HG02678 (cell line): ENCODE results near the gene ARHGEF10L.

Experiments
- ATAC-seq: cut with Tn5 transposase; IDR thresholded peaks from one replicate; pipeline ENCODE4 v1.9.1; 2021; ENCODE audit warnings: mild to moderate bottlenecking, moderate library complexity; ENCODE audit not compliant: unreplicated experiment

The ARHGEF10L gene

DNA sequence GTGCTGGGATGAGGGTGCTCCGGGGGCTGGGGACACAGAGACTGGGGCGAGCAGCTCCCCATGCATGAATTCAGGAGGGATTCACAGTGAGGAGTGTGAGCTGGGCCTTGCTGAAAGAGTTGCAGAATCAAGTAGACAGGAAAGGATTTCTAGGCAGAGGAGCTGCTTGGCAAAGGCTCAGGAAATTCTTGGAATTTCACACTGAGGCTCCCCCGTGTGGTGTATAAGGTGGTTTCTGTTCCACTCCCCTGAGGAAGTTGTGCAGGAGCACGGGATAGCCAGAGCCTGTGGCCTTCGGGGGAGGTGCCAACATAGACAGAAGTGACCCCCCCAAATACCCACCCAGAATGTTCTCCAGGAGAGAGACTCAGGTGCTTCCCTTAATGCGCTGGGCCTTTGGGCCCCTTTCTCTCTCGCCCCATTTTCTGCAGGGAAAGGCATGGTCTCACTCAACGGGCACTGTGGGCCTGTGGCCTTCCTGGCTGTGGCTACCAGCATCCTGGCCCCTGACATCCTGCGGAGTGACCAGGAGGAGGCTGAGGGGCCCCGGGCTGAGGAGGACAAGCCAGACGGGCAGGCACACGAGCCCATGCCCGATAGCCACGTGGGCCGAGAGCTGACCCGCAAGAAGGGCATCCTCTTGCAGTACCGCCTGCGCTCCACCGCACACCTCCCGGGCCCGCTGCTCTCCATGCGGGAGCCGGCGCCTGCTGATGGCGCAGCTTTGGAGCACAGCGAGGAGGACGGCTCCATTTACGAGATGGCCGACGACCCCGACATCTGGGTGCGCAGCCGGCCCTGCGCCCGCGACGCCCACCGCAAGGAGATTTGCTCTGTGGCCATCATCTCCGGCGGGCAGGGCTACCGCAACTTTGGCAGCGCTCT lies 157.2 kb downstream of the ARHGEF10L start:
- ATAC-seq = no peak

DNA sequence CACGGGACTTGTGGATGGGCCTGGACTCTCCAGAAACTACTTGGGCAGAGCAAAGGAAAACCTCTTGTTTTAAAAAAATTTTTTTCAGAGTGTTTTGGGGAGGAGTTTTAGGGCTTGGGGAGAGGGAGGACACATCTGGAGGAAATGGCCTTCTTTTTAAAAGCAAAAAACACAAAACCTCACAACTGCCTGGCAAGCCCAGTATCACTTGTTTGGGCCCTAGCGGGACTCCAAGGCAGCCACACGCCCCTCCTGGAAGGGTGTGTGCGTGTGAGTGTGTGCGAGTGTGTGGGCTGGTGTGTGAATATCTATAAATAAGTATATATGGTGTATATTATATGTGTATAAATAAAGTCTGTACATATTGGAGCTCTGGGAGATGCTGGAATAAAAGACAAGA lies 158.0 kb downstream of the ARHGEF10L start:
- no peak for ATAC-seq

DNA sequence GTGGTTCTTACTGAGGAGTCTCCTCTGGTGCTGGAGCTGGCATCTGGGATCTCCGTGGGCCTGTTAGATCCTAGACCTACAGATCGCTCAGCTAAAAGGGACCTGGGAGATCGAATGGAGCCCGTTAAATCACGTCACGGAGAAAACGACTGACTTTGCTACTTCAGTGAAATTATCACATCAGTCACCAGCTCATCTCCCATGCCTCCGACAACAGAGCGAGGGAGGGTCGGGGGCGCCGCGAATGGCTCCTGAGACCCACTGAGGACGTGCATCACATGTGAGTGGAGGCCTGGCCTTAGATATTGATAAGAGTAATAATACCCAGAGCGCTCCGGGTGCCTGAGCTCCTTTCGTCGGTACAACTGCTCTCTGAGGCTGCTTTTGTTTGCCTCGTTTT lies 160.1 kb downstream of the ARHGEF10L start:
- ATAC-seq = no peak

DNA sequence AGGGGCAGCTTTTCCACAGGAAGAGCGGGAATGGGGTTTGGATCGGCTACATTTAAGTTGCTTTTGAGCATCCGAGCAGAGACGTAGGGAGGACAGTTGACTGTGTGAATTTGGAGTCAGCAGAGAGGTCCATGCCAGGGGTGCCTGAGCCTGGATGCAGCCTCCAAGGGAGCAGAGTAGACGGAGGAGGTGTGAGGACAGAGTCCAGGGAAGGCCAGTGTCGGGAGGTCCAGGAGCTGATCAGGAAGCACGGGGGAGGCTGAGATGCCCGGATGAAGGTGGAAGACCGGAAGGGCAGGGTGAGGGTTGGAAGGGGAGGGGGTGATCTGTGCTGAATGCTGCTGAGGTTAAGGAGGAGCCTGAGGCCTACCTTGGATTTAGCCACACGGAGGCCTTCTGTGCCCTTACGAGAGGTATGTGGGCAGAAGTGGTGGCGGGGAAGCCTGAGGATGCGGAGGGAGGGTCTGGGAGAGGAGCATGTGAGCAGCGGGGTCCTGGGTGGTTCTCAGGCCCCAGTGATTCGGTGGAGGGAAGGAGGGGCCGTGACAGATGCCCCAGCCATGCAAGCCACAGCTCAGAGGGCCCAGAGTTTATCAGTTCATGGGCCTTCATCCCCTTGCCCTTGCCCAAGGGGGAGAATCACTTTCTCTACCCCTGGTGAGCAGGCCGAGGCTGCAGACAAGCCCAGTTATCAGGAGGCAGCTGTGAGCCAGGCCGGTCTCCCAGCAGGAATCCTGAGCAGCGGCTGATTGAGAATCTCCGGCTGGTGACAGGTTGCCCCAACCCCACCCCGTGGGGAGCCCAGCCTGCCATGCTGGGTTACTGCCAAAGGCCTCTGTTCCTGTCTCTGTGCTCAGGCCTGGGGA lies 161.7 kb downstream of the ARHGEF10L start:
- no peak for ATAC-seq

DNA sequence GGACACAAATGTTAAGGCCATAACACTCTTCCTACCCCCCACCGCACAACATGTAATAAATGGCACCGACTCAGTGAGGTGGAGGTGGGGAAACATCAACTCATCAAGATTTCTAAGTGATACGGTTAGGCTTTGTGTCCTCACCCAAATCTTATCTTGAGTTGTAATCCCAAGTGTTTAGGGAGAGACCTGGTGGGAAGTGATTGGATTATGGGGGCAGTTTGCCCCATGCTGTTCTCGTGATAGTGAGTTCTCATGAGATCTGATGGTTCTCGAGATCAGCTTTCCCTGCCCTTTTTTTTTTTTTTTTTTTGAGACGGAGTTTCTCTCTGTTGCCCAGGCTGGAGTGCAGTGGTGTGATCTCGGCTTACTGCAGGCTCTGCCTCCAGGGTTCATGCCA lies 164.7 kb downstream of the ARHGEF10L start:
- ATAC-seq = no peak

DNA sequence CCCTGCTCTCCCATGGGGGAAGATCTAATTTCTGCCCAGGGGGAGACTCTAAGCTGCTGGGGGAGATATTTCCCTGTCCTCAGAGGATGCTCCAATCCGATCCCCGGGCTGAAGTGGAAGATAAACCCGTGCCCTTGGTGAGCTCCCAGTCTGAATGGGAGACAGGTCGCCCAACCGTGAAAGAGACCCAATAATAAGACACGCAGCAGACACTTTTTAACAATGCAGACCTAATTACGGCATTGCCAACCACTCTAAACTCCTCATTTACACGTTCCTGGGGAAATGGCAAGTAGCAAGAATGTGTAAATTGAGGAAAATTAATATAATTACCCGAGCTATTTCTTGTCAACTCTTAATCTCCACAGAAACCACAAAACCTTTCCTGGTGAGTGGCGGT lies 166.9 kb downstream of the ARHGEF10L start:
- no peak for ATAC-seq

DNA sequence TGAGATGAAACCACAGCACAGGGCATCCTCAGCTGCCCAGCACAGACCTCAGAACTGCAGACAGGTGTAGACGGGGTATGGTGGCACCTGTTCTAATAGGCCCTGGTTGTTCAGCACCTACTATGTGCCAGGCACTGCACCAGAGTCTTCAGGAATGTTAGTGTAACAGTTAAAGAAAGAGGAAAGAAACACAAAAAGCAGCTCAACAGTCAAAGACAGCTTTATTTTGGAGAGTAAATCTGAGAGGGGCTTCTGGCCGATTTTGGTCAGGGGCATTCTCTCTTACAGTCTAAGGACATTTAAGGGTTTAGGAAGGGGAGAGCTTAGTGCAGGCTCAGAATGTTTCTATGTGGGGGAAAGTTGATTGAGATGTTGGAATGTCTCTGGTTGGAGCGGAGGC lies 170.5 kb downstream of the ARHGEF10L start:
- no peak for ATAC-seq

DNA sequence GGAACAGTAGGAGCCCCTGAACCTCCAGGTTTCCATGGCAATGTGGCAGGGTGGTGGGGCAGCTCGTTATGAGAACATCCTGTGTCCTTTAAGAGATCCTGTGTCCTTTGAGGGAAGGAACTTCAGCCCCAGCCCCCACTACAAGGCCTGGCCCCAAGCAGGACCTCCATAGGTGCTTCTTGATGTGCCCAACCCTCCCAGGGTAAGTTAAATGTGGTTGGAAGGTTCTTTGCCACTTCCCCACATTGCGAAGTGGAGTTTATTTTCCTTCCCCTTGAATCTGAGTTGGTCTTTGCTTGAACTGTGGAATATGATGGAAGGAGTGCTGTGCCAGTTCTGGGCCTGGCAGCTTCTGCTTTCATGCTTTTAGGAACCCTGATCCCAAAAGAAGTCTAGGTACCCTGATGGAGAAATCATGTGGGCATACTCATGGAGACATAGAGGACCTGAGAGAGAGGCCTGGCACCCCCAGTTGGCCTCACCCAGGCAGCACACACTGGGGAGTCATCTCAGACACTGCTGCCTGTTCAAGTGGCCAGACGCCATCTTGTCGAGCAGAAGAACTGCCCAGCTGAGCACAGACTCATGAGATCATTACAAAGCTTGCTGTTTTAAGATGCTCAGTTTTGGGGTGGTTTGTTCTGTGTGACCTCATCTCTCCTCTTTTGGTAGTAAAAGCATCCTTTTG lies 171.5 kb downstream of the ARHGEF10L start:
- ATAC-seq = no peak

DNA sequence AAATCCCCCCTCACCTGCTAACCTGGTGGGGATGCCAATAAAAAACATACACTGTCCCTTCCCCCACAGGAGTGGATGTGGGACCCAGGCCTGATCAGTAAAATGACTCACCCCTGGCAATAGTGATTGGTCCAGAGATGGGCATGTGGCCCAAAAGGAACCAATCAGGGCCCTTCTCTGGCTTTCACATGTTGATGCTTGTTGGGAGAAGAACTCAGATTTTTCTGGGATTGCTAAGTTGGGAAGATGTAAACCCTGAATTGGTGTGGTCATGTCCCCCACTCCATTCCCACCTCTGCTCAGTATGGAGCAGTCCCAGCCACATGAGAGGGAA lies 172.0 kb downstream of the ARHGEF10L start:
- ATAC-seq = no peak

DNA sequence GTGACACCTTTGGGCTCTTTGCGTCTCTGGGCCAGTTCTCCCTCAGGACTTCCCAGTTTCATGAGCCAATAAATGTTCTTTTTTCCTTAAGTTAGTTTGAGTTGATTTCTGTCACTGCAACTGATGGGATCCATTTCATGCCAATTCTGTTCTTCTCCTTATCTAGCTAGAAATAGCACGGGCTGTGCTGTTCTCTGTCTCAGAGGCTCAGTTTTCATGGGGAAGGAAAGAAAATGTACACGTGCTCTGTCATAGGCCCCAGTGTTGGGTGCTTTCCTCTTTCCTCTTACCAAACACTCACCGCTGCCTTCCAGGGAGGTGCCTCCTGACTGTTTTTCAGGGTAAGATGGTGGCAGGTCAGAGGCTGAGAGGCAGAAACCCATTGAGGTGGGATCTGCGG lies 172.4 kb downstream of the ARHGEF10L start:
- ATAC-seq = no peak

DNA sequence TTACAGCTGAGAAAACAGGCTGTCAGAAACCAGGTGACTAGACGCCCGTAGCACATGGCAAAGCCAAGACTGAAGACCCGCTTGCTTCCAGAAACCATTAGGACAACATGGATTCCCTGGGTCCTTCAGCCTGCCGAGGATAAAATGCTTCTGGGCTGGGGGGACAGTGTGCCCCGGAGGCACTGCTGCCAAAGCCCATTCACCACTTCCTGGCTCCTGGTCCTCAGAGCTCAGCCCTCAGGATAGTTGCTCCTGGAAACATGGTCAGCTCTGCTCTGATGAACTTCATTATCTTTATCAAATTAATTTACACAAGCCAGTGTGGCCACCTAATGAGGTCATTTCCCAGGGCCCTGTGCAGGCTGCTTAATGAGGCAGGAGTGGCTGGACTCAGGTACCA lies 174.5 kb downstream of the ARHGEF10L start:
- no peak for ATAC-seq

DNA sequence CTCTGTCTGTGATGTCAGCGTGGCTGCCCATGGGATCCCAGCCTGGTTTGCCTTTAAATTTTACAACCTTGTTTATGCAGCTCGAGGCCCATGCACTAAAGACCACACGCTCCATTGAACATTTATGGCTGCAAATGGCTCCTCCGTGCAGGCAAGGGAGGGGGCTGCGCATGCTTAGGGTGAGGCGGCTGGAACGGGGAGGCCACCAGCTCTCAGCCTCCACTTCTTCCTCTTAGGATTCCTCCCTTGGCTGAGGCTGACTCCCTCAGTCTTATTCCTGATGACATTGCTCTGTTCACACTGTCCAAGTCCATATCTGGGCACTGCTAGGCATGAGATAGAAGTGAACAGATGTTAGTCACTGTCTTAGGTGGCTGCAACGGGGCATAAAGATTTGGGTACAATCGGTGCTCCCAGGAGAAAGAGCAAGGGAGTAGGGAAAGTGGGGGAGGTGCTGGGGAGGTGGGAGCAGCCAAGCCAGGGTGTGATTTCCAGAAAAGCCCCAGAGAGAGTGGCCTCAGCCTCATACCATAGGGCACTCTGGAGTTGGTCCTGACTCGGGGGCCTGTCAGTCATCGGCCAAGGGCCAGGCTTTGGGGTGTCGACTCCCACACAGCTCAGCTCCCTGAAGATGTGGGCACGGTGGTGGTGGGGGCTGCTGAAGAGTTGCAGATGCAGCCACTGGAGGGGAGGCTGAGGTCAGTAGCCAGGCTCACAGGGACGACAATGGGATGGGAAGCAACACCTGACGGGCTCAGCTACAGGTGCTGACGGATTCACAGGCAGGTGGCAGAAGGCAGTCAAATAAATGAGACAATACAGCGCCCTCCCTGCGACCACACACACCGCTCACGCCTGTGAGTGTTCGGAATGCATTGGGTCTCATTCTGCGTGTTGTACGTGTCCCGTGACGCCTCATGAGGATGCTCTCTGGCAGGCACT lies 178.4 kb downstream of the ARHGEF10L start:
- no peak for ATAC-seq

DNA sequence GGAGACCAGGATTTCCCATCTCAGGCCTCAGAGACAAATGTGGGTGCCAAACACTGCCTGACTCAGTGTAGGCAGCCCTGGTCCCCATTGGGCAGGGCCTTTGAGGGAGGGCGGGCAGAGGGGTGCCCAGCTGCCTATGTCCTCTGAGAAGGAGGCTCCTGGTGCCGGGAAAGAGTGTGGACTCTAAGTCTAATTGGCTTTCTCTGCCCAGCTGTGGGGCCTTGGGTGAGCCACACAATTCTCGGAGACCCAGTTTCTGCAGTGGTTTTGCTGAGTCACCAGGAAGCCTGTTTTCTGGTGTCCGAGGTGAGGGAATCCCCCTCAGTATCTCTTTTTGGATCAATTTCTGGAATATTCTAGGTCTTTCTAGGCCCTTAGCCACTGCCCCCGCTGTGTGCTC lies 180.4 kb downstream of the ARHGEF10L start:
- ATAC-seq = no peak

DNA sequence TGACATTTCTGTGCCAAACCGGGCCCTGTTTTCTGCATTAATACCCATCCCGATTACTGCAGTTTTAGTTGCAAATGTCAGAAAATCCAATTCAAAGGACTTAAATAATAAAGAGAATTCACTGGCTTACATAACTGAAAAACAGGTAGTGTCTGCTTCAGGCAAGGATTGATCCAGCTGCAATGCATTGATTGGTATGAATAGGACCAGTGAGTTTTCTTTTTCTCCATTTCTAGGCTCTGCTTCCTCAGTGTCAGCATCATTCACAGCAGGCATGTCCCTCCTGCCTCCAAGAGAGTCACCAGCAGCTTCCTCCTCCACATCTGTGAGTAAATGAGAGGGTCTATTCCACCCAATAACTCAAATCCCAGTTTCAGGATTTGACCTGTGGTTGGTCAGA lies 181.9 kb downstream of the ARHGEF10L start:
- ATAC-seq = no peak

DNA sequence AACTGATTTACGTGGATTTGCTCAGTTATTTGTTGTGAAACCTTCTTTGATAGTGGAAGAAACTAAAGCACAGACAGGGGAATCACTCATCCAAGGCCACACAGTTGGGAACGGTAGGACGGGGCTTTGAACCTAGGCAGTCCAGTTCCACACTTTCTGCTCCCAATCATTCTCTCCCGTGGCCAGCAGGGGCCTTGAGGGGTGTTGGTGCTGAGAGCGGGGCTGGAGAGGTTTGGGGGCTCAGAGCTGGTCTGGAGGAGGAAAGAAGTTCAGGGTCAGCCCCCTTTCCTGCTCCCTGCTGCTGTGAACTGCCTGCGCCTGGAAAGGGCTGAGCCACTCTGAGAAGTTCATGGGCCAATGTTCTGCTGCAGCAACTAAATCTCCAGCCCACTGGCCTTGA lies 184.2 kb downstream of the ARHGEF10L start:
- no peak for ATAC-seq

DNA sequence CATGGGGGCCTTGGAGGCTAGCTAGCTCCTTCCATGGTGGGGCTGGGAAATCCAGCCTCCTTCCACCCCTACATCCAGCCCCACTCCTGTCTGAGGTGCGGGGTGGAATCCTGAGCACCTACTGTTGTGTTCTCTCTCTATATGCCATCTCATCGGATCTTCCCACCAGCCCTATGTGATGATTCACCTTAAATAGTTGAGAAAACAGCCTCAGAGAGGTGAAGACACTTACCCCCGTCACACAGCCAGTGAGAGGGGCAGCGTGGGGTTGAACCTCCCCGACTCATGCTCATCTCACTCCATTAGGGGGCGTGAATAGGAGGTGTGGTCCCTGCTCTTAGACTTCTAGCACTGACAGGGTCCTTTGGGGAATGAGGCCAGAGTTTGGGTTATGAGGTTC lies 184.7 kb downstream of the ARHGEF10L start:
- no peak for ATAC-seq

DNA sequence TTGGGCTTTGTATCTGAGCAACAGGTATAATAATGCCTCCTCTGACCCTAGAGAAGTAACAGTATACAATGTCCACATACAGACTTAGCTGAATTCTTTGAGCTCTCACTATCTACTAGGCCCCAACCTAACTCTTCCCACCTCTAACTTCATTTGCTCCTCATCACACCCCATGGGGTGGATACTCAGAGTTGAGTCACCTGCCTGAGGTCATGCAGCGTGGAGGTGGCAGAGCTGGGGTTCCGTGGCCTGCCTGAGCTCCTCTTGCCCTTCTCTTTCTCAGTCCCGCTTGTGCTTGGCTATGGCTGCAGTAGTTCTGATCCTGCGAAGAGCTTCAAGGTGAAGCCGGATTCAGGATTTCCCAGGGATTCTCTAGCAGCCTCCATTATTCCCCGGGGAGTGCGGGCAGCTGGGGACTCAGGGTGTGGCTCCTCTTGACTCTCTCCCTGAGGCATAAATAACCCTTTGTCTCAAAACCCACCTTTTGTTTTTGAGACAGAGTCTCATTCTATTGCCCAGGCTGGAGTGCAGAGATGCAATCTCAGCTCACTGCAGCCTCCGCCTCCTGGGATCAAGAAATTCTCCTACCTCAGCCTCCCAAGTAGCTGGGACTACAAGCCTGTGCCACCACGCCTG lies 185.7 kb downstream of the ARHGEF10L start:
- no peak for ATAC-seq

DNA sequence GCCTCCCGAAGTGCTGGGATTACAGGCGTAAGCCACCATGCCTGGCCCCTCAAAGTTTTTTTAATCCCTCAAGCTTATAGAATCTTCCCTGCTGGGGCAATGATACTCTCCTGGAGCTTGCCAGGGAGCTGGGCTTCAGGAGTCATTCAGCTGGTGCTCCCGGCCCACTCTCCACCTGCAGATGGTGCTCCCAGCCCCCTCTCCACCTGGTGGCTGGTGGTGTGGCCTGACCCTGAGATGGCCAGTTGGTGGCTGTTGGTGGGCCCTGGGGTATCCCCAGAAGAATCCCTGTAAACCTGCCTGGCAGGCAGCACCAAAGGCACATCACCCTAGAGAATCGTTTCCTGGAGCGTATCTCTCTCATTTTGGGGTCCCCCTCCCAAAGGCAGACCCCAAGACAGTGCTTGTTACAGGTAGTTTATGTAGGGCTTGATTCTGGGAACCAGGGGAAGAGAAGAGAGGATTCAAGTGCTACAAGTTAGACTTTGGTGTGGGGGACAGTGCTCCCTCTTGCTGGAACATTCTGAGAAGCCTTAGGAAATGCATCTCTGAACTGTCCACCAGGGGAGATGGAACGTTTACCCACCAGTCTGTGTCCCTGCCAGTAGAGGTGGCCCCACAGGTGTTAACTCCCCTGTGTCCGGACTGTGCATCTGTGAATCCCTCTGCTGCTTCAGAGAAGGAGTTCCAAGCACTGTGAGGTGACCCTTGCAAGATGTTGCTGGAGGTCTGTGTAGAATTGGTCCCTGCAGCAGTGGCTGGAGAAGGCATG lies 186.5 kb downstream of the ARHGEF10L start:
- no peak for ATAC-seq

DNA sequence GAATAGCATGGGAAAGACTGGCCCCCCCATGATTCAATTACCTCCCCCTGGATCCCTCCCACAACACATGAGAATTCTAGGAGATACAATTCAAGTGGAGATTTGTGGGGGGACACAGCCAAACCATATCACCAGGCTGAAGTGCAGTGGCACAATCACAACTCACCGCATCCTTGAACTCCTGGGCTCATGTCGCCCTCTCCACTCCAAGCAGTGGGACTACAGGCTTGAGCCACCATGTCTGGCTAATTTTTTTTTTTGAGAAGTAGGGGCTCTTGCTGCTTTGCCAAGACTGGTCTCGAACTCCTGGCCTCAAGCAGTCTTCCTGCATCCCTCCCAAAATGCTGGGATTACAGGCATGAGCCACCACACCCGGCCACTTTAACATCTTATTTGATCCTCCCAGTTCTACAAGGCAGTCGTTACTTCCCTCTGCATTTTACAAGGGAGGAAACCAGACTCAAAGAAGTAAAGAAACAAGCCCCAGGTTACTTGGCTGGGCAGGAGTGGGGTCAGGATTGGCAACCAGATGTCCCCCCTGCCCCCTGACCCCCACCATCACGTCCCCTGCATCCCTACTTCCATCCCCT lies 188.7 kb downstream of the ARHGEF10L start:
- no peak for ATAC-seq
